GM13977 (cell line): ENCODE data around the gene IFI27L1.

ENCODE experiments used
- DNase-seq: peaks from one replicate; pipeline ENCODE4 v3.0.0; 2012; ENCODE audit warnings: low spot score
- CTCF ChIP-seq: IDR thresholded peaks from 2 replicates; pipeline ENCODE4 v1.5.1; 2012; ENCODE audit warnings: mild to moderate bottlenecking, control low read depth; ENCODE audit not compliant: insufficient read depth; ENCODE audit errors: extremely low read depth, missing control alignments
- in situ Hi-C: fragments of 300-500 bp; cut with MboI; formaldehyde crosslinking; loops from one replicate; pipeline ENCODE4 v1.12.0; 2022; ENCODE audit warnings: low sequenced_read_pairs, low pct_unique_long_range_greater_than_20kb, mixed read lengths, inconsistent platforms; ENCODE audit not compliant: unreplicated experiment

The IFI27L1 gene

GRCh38 chr14:94089479-94089878, 8.4 kb downstream of the IFI27L1 start:
- in situ Hi-C loops = no loop called here
- no peak for TF ChIP-seq CTCF
- no peak for DNase-seq

GRCh38 chr14:94093418-94093817, 12.3 kb downstream of the IFI27L1 start:
- no peak for TF ChIP-seq CTCF
- in situ Hi-C loops = no loop called here
- no peak for DNase-seq

- DNase-seq = no peak
- TF ChIP-seq CTCF = no peak
- in situ Hi-C loops = no loop called here
These were observed 16.0 kb downstream of the IFI27L1 start for GRCh38 chr14:94097091-94097490.

DNA sequence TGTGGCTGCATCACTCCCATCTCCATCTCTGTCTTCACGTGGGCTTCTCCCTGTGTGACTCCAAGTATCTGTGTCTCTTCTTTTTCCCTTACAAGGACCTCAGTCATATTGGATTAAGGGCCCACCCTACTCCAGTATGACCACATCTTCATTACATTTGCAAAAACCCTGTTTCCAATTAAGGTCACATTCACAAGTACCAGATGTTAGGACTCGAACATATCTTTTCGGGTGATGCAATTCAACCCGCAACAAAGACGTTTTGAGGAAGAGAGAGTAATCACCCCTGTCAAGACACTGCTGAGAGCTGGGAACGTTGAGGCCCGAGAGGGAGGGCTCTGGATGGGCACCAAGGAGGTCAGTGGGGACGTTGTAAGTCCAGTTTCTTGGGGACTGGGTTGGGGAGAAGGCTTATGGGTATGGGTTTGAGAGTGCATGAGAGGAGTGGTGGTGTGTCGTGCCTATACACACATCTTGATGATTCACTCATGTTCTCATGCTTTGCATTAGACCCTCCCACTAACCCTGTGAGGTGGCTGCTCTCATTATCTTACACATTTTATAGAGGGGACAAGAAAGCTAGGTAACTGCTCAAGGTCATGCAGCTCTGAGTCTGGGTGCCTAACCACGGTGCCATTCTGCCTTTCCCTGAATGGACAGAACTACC, 17.3 kb downstream of the IFI27L1 start:
- in situ Hi-C loops = no loop called here
- no peak for TF ChIP-seq CTCF
- no peak for DNase-seq

DNA sequence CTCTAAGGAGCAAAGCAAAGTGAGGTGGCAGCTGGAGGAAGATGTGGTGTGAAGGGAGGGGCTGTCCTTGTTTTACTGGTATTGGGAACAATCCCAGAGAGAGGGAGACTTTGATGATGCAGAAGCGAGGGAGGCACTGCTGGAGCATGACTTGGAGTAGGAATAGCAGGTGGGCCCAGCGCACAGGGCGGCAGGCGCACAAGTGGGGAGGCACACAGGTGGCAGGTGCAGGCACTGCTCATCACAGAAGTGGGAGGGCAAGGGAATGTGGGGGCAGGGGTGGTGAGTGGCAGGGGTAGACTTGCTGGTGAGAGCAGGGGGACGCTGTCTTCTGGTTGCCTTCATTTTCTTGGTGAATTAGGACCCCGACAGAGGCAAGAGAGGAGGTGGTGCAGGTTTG, 17.9 kb downstream of the IFI27L1 start:
- in situ Hi-C loops = no loop called here
- DNase-seq = no peak
- no peak for TF ChIP-seq CTCF

DNA sequence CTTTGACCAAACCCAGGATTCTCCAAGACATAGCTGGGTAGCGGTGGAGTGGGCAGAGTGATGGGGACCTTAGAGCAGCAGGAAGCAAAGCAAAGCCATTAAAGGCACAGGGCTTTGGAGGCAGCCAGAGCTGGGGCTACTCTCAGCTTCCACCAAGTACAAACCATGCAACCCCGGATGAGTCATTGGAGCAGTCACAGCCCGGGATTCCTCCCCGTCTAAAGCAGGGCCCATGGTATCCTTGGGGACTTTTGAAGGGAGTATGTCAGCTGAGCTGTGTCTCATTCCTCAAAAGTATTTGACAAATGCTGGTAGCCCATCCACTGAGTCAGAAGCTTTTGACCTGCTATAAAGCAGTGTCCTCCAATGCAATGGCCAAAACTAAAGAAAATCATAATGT, 19.7 kb downstream of the IFI27L1 start:
- DNase-seq = no peak
- TF ChIP-seq CTCF = no peak
- in situ Hi-C loops = no loop called here

DNA sequence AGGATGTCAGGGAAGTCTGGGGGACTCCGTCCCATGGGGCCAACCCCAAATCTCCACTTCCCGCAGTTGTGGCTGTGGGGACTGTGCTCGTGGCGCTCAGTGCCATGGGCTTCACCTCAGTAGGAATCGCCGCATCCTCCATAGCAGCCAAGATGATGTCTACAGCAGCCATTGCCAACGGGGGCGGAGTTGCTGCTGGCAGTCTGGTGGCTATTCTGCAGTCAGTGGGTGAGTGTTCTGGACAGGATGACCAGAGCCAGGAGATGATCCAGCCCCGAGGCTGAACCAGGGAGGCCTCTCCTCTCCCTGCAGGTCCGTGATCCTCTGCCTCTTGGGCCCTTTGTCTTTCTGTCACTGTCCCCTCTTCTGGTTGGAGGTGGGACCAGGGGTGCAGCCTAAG, 20.6 kb downstream of the IFI27L1 start:
- no peak for DNase-seq
- TF ChIP-seq CTCF = no peak
- in situ Hi-C loops = no loop called here
